Vagina (tissue), 2 donors: ENCODE measurements around the gene SLC9A9. TPM values are rescaled to one million over a fixed set of nuclear protein-coding genes. Genes with fewer than 3 reads are reported as not detected.

Experiments
- DNase-seq, 2 donors: peaks; one replicate each; pipeline ENCODE4 v3.0.0-alpha.2; 2017; ENCODE audit errors: extremely low spot score in 2 of 2
- H3K27ac ChIP-seq: fragments of 200-600 bp; sonication (generic); one replicate; pipeline ENCODE4 v1.5.1; 2019
- H3K27me3 ChIP-seq: fragments of 200-600 bp; sonication (generic); one replicate; pipeline ENCODE4 v1.5.1; 2019
- H3K36me3 ChIP-seq, 2 donors: fragments of 200-600 bp; sonication (generic); one replicate each; pipeline ENCODE4 v1.5.1; 2017 to 2019
- H3K4me1 ChIP-seq: fragments of 200-600 bp; sonication (generic); one replicate; pipeline ENCODE4 v1.5.1; 2019
- H3K4me3 ChIP-seq, 2 donors: fragments of 200-600 bp; sonication (generic); 1 replicate in 1 of 2; 2 replicates in 1 of 2; pipeline ENCODE4 v1.5.1; 2016 to 2019
- H3K9me3 ChIP-seq: fragments of 200-600 bp; sonication (generic); one replicate; pipeline ENCODE4 v1.5.1; 2019
- CTCF ChIP-seq, 3 experiments: fragments of 450-650 bp in 2 of 3; fragments of 200-600 bp in 1 of 3; sonication (generic) in 1 of 3; IDR thresholded peaks; one replicate each; pipeline ENCODE4 v1.5.1; 2017 to 2019; ENCODE audit warnings: antibody characterized with exemption in 3 of 3, mild to moderate bottlenecking in 2 of 3, moderate library complexity in 2 of 3
- POLR2A ChIP-seq, 2 donors: fragments of 450-650 bp; IDR thresholded peaks; one replicate each; pipeline ENCODE4 v1.6.1; 2017; ENCODE audit warnings: antibody characterized with exemption in 2 of 2, mild to moderate bottlenecking in 2 of 2, moderate library complexity in 2 of 2
- POLR2AphosphoS5 ChIP-seq, 2 donors: sonication (generic); formaldehyde crosslinking; IDR thresholded peaks; one replicate each; pipeline ENCODE4 v1.9.0; 2017; ENCODE audit warnings: antibody characterized with exemption in 2 of 2, mild to moderate bottlenecking in 2 of 2, low read depth in 1 of 2; ENCODE audit not compliant: insufficient read depth in 1 of 2
- intact Hi-C: fragments of 100-400 bp; cut with DNase I; formaldehyde crosslinking; loops from one replicate; pipeline ENCODE4 v1.15.1; 2023
- total RNA-seq: library from RNA; depleted of rRNA; stranded (reverse); fragments of >200 nt; gene quantifications from one replicate; pipeline ENCODE4 v1.2.3, GENCODE V29; 2016

The SLC9A9 gene
- total RNA-seq, 1 donor from 2014 or later = 30.7 TPM

DNA sequence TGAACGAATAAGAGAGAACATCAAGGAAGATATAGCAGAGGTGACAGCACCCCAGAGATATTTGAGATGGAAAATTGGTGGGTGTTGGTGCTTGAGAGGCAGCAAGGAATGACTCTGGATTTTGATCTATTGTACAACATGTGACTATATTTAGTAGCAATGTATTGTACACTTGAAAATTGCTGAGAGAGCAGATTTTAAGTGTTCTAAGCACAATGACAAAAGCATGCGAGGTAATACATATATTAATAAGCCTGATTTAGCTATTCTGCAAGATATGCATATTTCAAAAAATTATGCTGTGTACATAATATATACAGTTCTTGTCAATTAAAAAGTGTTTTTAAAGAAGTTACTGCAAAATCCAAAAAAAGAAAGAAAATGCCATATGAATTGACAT is 194.3 kb downstream of the SLC9A9 start:
- DNase-seq = no peak
- Histone ChIP-seq H3K27me3 (no peaks in the 10 kb centered on the region), H3K4me1 (peaks cover 13% of the 10 kb centered on the region), H3K27ac (no peak overlapping the region), H3K9me3 (no peaks in the 10 kb centered on the region), H3K4me3 (no peak overlapping the region), H3K36me3 (peaks cover 0 to 7% of the 10 kb centered on the region in 2 donors)
- intact Hi-C loops = no loop called here
- no peak for TF ChIP-seq POLR2A (IDR thresholded peaks at IDR 0.05)
- no peak for TF ChIP-seq POLR2AphosphoS5 (IDR thresholded peaks at IDR 0.05; ENCODE audit: insufficient read depth in 1 of 2, low read depth in 1 of 2)
- TF ChIP-seq CTCF (IDR thresholded peaks at IDR 0.05) = no peak

DNA sequence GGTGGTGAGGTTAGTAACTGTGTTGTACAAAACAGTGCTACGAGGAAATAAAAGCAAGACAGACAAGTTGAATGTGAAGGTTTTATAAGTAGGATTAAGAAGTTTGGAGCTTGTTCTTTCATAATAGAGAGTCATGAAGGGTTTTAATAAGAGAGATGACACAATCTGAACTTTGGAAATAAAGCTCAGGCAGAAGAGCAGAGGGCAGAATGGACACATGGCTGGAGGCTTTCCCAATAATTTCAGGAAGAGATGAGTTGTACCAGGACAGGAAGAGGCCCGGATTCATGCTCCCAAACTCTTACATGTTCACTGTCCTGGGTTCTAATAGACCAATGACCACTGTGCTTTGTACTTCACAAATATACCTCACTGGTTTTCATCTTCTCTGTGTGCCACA is 194.8 kb downstream of the SLC9A9 start:
- H3K4me3 ChIP-seq = no peak overlapping the region
- peaks cover 0 to 7% of the 10 kb centered on the region in 2 donors for H3K36me3 ChIP-seq
- H3K9me3 ChIP-seq = no peaks in the 10 kb centered on the region
- no peaks in the 10 kb centered on the region for H3K27me3 ChIP-seq
- no peak overlapping the region for H3K27ac ChIP-seq
- H3K4me1 ChIP-seq = peaks cover 13% of the 10 kb centered on the region
- DNase-seq = no peak
- TF ChIP-seq CTCF (IDR thresholded peaks at IDR 0.05) = no peak
- TF ChIP-seq POLR2A (IDR thresholded peaks at IDR 0.05) = no peak
- peak in 1 of 2 donors; percentile 37 for TF ChIP-seq POLR2AphosphoS5 (IDR thresholded peaks at IDR 0.05; ENCODE audit: insufficient read depth in 1 of 2, low read depth in 1 of 2)
- intact Hi-C loops = no loop called here

DNA sequence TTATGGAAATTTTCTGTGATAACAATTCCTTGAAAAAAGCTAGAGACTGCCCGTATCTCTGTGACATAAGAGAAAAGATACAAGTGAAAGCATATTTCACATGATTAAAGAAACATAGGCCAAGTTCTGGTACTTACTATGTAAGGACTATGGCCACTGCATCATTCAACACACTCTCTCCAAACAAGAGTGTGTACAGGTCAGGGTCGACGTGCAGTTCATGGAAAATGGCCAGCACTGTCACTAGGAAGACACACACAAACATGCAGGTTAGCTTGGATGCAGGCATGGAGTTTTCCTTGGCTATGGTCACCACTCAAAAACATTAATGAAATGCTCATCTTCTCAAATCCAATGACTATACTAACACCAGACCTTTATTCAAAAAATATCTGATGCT is 196.2 kb downstream of the SLC9A9 start:
- Histone ChIP-seq H3K4me3 (no peak overlapping the region), H3K27ac (no peak overlapping the region), H3K4me1 (peaks cover 13% of the 10 kb centered on the region), H3K9me3 (no peaks in the 10 kb centered on the region), H3K27me3 (no peaks in the 10 kb centered on the region), H3K36me3 (peaks cover 0 to 7% of the 10 kb centered on the region in 2 donors)
- TF ChIP-seq POLR2A (IDR thresholded peaks at IDR 0.05) = no peak
- no peak for TF ChIP-seq POLR2AphosphoS5 (IDR thresholded peaks at IDR 0.05; ENCODE audit: insufficient read depth in 1 of 2, low read depth in 1 of 2)
- no peak for TF ChIP-seq CTCF (IDR thresholded peaks at IDR 0.05)
- DNase-seq = no peak
- intact Hi-C loops = no loop called here

GRCh38 chr3:143650827-143651226 is 197.4 kb downstream of the SLC9A9 start:
- H3K4me3 ChIP-seq = no peak overlapping the region
- intact Hi-C loops = no loop called here
- no peak for DNase-seq
- peaks cover 13% of the 10 kb centered on the region for H3K4me1 ChIP-seq
- H3K27ac ChIP-seq = no peak overlapping the region
- peaks cover 0 to 7% of the 10 kb centered on the region in 2 donors for H3K36me3 ChIP-seq
- H3K9me3 ChIP-seq = no peaks in the 10 kb centered on the region
- H3K27me3 ChIP-seq = no peaks in the 10 kb centered on the region
- TF ChIP-seq POLR2A (IDR thresholded peaks at IDR 0.05) (no peak), POLR2AphosphoS5 (IDR thresholded peaks at IDR 0.05; ENCODE audit: insufficient read depth in 1 of 2, low read depth in 1 of 2) (no peak), CTCF (IDR thresholded peaks at IDR 0.05) (no peak)

DNA sequence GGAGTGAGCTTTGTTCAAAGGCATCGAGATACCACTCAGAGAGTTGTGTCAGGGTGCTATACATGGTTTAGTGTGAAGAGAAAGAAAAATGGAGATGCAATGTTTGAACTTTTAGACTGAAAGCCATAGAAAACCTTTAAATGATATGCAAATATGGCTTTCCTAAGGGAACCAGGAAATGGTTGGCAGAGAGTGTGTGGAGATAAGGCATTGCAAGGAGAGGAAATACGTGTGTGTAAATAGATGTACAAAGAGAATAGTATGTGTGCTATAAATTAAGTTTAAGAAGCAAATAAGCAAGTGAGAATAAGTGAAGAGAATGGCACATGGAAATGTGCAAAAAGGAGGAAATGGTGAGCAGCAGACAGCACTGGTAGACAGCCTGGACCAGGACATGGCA is 198.1 kb downstream of the SLC9A9 start:
- Histone ChIP-seq H3K27me3 (no peaks in the 10 kb centered on the region), H3K27ac (no peak overlapping the region), H3K4me3 (no peak overlapping the region), H3K36me3 (peaks cover 0 to 7% of the 10 kb centered on the region in 2 donors), H3K4me1 (peaks cover 13% of the 10 kb centered on the region), H3K9me3 (no peaks in the 10 kb centered on the region)
- no peak for DNase-seq
- TF ChIP-seq CTCF (IDR thresholded peaks at IDR 0.05) (no peak), POLR2AphosphoS5 (IDR thresholded peaks at IDR 0.05; ENCODE audit: insufficient read depth in 1 of 2, low read depth in 1 of 2) (no peak), POLR2A (IDR thresholded peaks at IDR 0.05) (no peak)
- intact Hi-C loops = no loop called here
